ENCODE measurements around the gene BRMS1.

- TF ChIP-seq MAX (IDR thresholded peaks at IDR 0.05) (no peak), YY1 (IDR thresholded peaks at IDR 0.05; ENCODE audit: low read depth) (no peak), REST (IDR thresholded peaks at IDR 0.05; ENCODE audit: low read depth) (no peak), EP300 (IDR thresholded peaks at IDR 0.05; ENCODE audit: borderline replicate concordance) (no peak), TCF12 (IDR thresholded peaks at IDR 0.05; ENCODE audit: low read depth) (no peak), NFIC (IDR thresholded peaks at IDR 0.05) (no peak), EGR1 (IDR thresholded peaks at IDR 0.05) (no peak), ZBTB7A (IDR thresholded peaks at IDR 0.05; ENCODE audit: low read depth) (no peak), TEAD4 (IDR thresholded peaks at IDR 0.05) (no peak), TAF1 (IDR thresholded peaks at IDR 0.05; ENCODE audit: low read depth) (no peak)
These were observed 10.1 kb downstream of the BRMS1 start for GRCh38 chr11:66334605-66335442.

Data from Ishikawa (cell line).